Activated T-helper 17 cell treated with anti-CD3 and anti-CD28 coated beads, Interleukin-2, amount 50 U/mL, for 72 hours (primary cell): ENCODE results near the gene NDUFAF3. TPM values are rescaled to one million over a fixed set of nuclear protein-coding genes. Genes with fewer than 3 reads are reported as not detected.

ENCODE experiments used
- ATAC-seq: fragments of 150-1000 bp; cut with Tn5 transposase; replicated peaks from 2 replicates; pipeline ENCODE4 v1.10.0; 2021; ENCODE audit warnings: mild to moderate bottlenecking, moderate library complexity
- H3K27ac Mint-ChIP-seq: one replicate; pipeline ENCODE4 v1.8.0; 2022; ENCODE audit warnings: mixed read lengths
- H3K27me3 Mint-ChIP-seq: one replicate; pipeline ENCODE4 v1.8.0; 2022; ENCODE audit warnings: mixed read lengths
- H3K36me3 Mint-ChIP-seq: one replicate; pipeline ENCODE4 v1.8.0; 2022; ENCODE audit warnings: low read depth, mild to moderate bottlenecking, mixed read lengths
- H3K4me1 Mint-ChIP-seq: one replicate; pipeline ENCODE4 v1.8.0; 2022; ENCODE audit warnings: mixed read lengths
- H3K4me3 Mint-ChIP-seq: one replicate; pipeline ENCODE4 v1.8.0; 2022; ENCODE audit warnings: mild to moderate bottlenecking, mixed read lengths
- H3K9me3 Mint-ChIP-seq: one replicate; pipeline ENCODE4 v1.8.0; 2022; ENCODE audit warnings: mixed read lengths
- total RNA-seq, 2 donors: library from RNA; stranded (reverse); gene quantifications; one replicate each; pipeline ENCODE4 v1.2.3, GENCODE V29; 2022

NDUFAF3 gene
- total RNA-seq, 2 donors from 2014 or later = 40.6 to 56.7 TPM

GRCh38 chr3:49032646-49033304 is 10.9 kb downstream of the NDUFAF3 start:
- peak overlapping the region; percentile 66 for H3K27ac Mint-ChIP-seq
- H3K4me3 Mint-ChIP-seq = no peak overlapping the region
- H3K4me1 Mint-ChIP-seq = peaks cover 9% of the 10 kb centered on the region
- no peaks in the 10 kb centered on the region for H3K9me3 Mint-ChIP-seq
- H3K27me3 Mint-ChIP-seq = no peaks in the 10 kb centered on the region
- peaks cover 100% of the 10 kb centered on the region for H3K36me3 Mint-ChIP-seq
- ATAC-seq = no peak

DNA sequence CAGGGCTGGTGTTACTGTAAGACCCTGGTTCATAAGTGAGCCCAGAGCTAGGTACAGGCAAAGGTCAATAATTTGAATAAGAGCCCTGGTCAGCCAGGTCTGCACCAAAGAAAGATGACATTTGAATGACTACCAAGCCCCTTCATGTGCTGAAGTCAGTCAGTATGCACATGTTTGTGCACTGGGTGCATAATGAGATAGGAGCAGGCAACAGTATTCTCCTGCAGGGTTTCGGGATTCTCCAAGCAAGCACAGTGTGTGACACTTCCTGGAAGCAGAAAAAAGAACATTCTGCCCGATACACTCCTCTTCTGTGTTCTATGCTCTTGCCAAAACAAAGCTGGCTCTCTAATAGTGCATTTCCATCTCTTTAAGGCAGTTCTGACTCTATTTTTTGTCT is 12.7 kb downstream of the NDUFAF3 start:
- no peaks in the 10 kb centered on the region for H3K27me3 Mint-ChIP-seq
- ATAC-seq = no peak
- no peak overlapping the region for H3K4me3 Mint-ChIP-seq
- H3K4me1 Mint-ChIP-seq = no peaks in the 10 kb centered on the region
- H3K9me3 Mint-ChIP-seq = no peaks in the 10 kb centered on the region
- no peak overlapping the region for H3K27ac Mint-ChIP-seq
- H3K36me3 Mint-ChIP-seq = peaks cover 84% of the 10 kb centered on the region

DNA sequence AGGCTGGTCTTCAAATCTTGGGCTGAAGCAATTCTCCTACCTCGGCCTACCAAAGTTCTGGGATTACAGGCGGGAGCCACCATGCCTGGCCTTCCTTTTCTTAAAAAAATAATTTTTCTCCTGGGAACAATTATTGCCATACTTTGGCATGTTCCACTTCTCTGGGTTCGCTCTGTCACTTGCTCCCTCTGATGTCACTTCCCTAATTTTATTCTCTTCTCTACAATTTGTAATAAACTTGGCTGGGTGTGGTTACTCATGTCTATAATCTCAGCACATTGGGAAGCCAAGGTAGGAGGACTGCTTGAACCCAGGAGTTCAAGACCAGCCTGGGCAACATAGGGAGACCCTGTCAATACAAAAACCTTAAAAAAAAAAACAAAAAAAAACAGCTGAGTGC is 13.4 kb downstream of the NDUFAF3 start:
- peaks cover 84% of the 10 kb centered on the region for H3K36me3 Mint-ChIP-seq

GRCh38 chr3:49053543-49053942 is 31.6 kb downstream of the NDUFAF3 start:
- no peak for ATAC-seq
- Mint-ChIP-seq H3K4me3 (no peak overlapping the region), H3K4me1 (peaks cover 17% of the 10 kb centered on the region), H3K27ac (peak overlapping the region; percentile 28), H3K9me3 (no peaks in the 10 kb centered on the region), H3K27me3 (no peaks in the 10 kb centered on the region), H3K36me3 (peaks cover 90% of the 10 kb centered on the region)

More for the DNA sequence above, 13.4 kb downstream of the NDUFAF3 start:
- H3K27me3 Mint-ChIP-seq = no peaks in the 10 kb centered on the region
- no peaks in the 10 kb centered on the region for H3K4me1 Mint-ChIP-seq
- H3K27ac Mint-ChIP-seq = no peak overlapping the region
- ATAC-seq = no peak
- H3K4me3 Mint-ChIP-seq = no peak overlapping the region
- no peaks in the 10 kb centered on the region for H3K9me3 Mint-ChIP-seq

DNA sequence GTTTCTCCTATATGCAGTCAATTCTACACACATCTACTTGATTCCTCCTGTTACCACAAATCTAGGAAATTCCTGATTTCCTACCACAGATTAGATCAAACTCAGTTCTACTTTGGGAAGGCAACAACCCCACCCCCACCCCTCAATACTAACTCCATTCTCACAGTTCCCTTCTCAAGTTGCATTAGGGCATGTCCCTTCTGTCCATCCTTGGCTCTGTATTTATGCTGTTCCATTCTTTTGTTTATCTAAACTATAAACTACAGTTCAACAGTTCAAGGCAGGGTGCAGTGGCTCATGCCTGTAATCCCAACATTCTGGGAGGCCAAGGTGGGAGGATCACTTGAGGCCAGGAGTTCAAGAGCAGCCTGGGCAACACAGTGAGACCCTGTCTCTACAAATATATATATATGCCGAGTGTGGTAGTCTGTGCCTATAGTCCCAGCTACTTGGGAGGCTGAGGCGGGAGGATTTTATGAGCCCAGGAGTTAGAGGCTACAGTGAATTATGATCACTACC is 32.5 kb downstream of the NDUFAF3 start:
- ATAC-seq = no peak
- Mint-ChIP-seq H3K4me1 (peaks cover 17% of the 10 kb centered on the region), H3K36me3 (peaks cover 92% of the 10 kb centered on the region), H3K27me3 (no peaks in the 10 kb centered on the region), H3K4me3 (no peak overlapping the region), H3K9me3 (no peaks in the 10 kb centered on the region), H3K27ac (peak overlapping the region; percentile 28)

DNA sequence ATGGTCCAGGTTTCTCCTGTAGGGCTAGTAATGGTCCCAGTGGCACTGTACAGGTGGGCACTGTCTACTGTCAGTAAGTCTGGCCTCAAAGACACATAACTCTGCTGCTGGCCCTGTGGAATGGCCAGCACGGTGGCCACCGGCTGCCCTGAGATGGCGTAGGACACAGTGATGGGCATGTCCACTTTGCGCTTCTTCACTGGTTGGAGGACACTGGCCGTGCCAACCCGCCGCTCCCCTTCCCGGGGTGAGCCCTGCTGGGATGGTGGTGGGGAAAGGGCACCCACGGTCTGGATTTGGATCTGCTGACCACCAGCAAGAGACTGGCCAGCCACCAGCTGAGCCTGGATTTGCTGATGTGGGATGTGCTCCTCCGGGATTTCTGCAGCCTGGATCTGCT is 35.3 kb downstream of the NDUFAF3 start:
- Mint-ChIP-seq H3K36me3 (peaks cover 96% of the 10 kb centered on the region), H3K27ac (no peak overlapping the region), H3K4me1 (peaks cover under 1% of the 10 kb centered on the region), H3K9me3 (no peaks in the 10 kb centered on the region), H3K4me3 (no peak overlapping the region), H3K27me3 (no peaks in the 10 kb centered on the region)
- ATAC-seq = no peak

GRCh38 chr3:49058011-49058410 is 36.1 kb downstream of the NDUFAF3 start:
- no peak overlapping the region for H3K27ac Mint-ChIP-seq
- H3K27me3 Mint-ChIP-seq = no peaks in the 10 kb centered on the region
- no peak overlapping the region for H3K4me3 Mint-ChIP-seq
- no peaks in the 10 kb centered on the region for H3K9me3 Mint-ChIP-seq
- H3K36me3 Mint-ChIP-seq = peaks cover 97% of the 10 kb centered on the region
- no peaks in the 10 kb centered on the region for H3K4me1 Mint-ChIP-seq
- no peak for ATAC-seq

Other genes with a start within 250 kb of the NDUFAF3 start
- gene PRKAR2A, start 174.2 kb upstream of the NDUFAF3 start, total RNA-seq = 10 to 100 TPM; 23.1 to 44.5 TPM
- 10 to 100 TPM; 13.4 to 33.7 TPM for gene SLC25A20, start 123.2 kb upstream of the NDUFAF3 start, total RNA-seq
- 100 to 1,000 TPM; 107 to 158 TPM for gene ARIH2, start 103.3 kb upstream of the NDUFAF3 start, total RNA-seq
- gene P4HTM, start 31.9 kb upstream of the NDUFAF3 start, total RNA-seq = 10 to 100 TPM; 32.2 to 44.9 TPM
- gene WDR6, start 14.7 kb upstream of the NDUFAF3 start, total RNA-seq = 100 to 1,000 TPM; 154 to 208 TPM
- gene DALRD3, start 3.5 kb upstream of the NDUFAF3 start, total RNA-seq = 10 to 100 TPM; 20.9 to 21.2 TPM
- 100 to 1,000 TPM; 460 to 479 TPM for gene IMPDH2, start 7.3 kb downstream of the NDUFAF3 start, total RNA-seq
- 100 to 1,000 TPM; 122 to 151 TPM for gene QRICH1, start 72.0 kb downstream of the NDUFAF3 start, total RNA-seq
- 100 to 1,000 TPM; 284 to 292 TPM for gene QARS1, start 82.6 kb downstream of the NDUFAF3 start, total RNA-seq
- gene USP19, start 98.7 kb downstream of the NDUFAF3 start, total RNA-seq = 10 to 100 TPM; 33.4 to 36.0 TPM
- gene LAMB2, start 110.9 kb downstream of the NDUFAF3 start, total RNA-seq = under 1 TPM in 1 of 2 donors, not detected in 1; 0.79 TPM
- 10 to 100 TPM; 15.6 to 17.0 TPM for gene CCDC71, start 144.2 kb downstream of the NDUFAF3 start, total RNA-seq
- gene KLHDC8B, start 149.5 kb downstream of the NDUFAF3 start, total RNA-seq = 1 to 10 TPM; 1.0 to 3.7 TPM